Measurements from ENCODE around the gene OSBPL5. TPM values are rescaled to one million over a fixed set of nuclear protein-coding genes. Genes with fewer than 3 reads are reported as not detected.

OSBPL5 gene
- total RNA-seq, 1 experiment from 2014 or later, result 6.4 TPM

DNA sequence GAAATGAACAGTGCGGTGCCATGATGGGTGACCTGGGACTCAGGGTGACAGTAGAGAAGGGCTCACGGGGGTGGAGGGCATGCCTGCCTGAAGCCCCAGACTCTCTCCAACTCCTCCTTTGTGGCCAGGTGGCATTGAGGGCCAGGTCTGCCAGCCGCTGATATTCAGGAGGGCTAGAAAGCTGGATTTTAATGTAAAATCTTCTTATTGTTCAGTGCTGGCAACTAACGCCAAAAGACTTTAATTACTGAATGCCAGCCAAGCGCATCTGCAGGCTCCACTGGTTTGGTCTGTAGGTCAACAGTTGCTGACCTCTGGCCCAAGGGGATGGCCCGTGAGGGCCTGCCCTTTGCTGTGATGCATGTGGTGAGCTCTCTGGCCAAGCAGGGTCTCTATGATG is 43.2 kb upstream of the OSBPL5 start:
- ChIA-PET CTCF (no interaction called here), POLR2A (ENCODE audit: unreplicated experiment) (no interaction called here)
- H2AFZ ChIP-seq, result no peak overlapping the region
- TF ChIP-seq EZH2 (IDR thresholded peaks at IDR 0.05; ENCODE audit: low read depth), result no peak
- TF ChIP-seq, protein P1, sequence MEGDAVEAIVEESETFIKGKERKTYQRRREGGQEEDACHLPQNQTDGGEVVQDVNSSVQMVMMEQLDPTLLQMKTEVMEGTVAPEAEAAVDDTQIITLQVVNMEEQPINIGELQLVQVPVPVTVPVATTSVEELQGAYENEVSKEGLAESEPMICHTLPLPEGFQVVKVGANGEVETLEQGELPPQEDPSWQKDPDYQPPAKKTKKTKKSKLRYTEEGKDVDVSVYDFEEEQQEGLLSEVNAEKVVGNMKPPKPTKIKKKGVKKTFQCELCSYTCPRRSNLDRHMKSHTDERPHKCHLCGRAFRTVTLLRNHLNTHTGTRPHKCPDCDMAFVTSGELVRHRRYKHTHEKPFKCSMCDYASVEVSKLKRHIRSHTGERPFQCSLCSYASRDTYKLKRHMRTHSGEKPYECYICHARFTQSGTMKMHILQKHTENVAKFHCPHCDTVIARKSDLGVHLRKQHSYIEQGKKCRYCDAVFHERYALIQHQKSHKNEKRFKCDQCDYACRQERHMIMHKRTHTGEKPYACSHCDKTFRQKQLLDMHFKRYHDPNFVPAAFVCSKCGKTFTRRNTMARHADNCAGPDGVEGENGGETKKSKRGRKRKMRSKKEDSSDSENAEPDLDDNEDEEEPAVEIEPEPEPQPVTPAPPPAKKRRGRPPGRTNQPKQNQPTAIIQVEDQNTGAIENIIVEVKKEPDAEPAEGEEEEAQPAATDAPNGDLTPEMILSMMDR (conservative IDR thresholded peaks at IDR 0.05), result no peak
- no peaks in the 10 kb centered on the region for H3K9me2 ChIP-seq (ENCODE audit: insufficient read depth)
- no peaks in the 10 kb centered on the region for H3K9me3 ChIP-seq (ENCODE audit: insufficient read depth, low read depth)
- H3K36me3 ChIP-seq (ENCODE audit: low read depth), result no peaks in the 10 kb centered on the region
- H3F3A ChIP-seq (ENCODE audit: insufficient read depth, low read depth), result no peaks in the 10 kb centered on the region
- H3K4me2 ChIP-seq, result no peak overlapping the region
- intact Hi-C loops (cut with micrococcal nuclease; ENCODE audit: unreplicated experiment), result no loop called here
- no peaks in the 10 kb centered on the region for H3K4me1 ChIP-seq (replicated peaks; ENCODE audit: insufficient read depth)
- H3K79me2 ChIP-seq (ENCODE audit: low read depth), result no peaks in the 10 kb centered on the region
- no TSS peak for BruUV-seq (replicated peaks)
- H3K27me3 ChIP-seq (ENCODE audit: insufficient read depth, low read depth), result peaks cover 27% of the 10 kb centered on the region
- H3K27ac ChIP-seq, result no peak overlapping the region
- DNase-seq, result no peak
- no peaks in the 10 kb centered on the region for H4K20me1 ChIP-seq (ENCODE audit: insufficient read depth)
- H3K4me3 ChIP-seq, result no peak overlapping the region

DNA sequence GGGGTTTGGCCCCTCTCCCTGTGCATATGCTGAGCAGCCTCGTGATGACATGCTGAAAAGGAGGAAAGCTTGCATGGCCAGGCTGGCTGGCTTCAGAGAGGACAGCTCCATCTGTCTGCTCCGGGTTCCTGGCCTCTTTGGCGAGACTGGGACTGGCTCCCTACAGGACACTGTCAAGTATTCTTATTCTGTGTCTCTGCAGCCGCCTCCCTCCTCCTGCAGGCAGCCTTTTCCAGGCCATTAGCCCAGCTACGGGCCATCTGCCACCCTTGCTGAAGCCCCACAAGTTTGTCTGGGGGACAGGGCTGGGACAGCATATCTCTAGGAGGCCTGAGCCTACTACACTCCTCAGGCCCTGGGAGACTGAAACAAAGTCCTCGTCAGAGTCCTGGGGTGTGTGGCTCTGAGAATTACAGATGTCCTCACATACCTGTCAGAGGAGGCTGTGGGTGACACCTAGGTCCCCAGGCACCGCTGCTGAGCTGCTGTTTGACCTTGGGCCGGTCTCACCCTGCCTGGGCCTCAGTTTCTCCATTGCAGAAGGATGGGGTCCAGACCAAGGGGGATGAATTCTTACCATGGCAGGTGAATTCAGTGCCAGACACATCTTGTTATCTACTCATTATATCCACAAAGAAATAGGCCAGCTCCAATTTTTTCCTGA is 42.5 kb upstream of the OSBPL5 start:
- Histone ChIP-seq H3K36me3 (ENCODE audit: low read depth) (no peaks in the 10 kb centered on the region), H3K4me2 (no peak overlapping the region), H3K9me2 (ENCODE audit: insufficient read depth) (no peaks in the 10 kb centered on the region), H3K79me2 (ENCODE audit: low read depth) (no peaks in the 10 kb centered on the region), H3F3A (ENCODE audit: insufficient read depth, low read depth) (no peaks in the 10 kb centered on the region), H2AFZ (no peak overlapping the region), H3K27ac (no peak overlapping the region), H4K20me1 (ENCODE audit: insufficient read depth) (no peaks in the 10 kb centered on the region), H3K27me3 (ENCODE audit: insufficient read depth, low read depth) (peaks cover 33% of the 10 kb centered on the region), H3K4me3 (no peak overlapping the region), H3K4me1 (replicated peaks; ENCODE audit: insufficient read depth) (no peaks in the 10 kb centered on the region), H3K9me3 (ENCODE audit: insufficient read depth, low read depth) (no peaks in the 10 kb centered on the region)
- no peak for TF ChIP-seq EZH2 (IDR thresholded peaks at IDR 0.05; ENCODE audit: low read depth)
- TF ChIP-seq, protein P1 (conservative IDR thresholded peaks at IDR 0.05), result no peak
- DNase-seq, result no peak
- BruUV-seq (replicated peaks), result no TSS peak
- ChIA-PET POLR2A (ENCODE audit: unreplicated experiment) (no interaction called here), CTCF (no interaction called here)
- intact Hi-C loops (cut with micrococcal nuclease; ENCODE audit: unreplicated experiment), result no loop called here

DNA sequence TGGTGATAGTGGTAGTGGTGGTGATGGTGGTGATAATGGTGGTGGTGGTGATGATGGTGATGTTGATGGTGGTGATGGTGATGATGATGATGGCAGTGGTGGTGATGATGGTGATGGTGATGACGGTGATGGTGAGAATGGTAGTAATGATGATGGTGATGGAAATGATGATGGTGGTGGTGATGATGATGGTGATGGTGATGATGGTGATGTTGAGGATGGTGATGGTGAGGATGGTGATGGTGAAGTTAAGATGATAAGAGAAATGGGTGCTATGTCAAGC is 41.8 kb upstream of the OSBPL5 start:
- H3K4me1 ChIP-seq (replicated peaks; ENCODE audit: insufficient read depth), result no peaks in the 10 kb centered on the region
- DNase-seq, result no peak
- H3K9me2 ChIP-seq (ENCODE audit: insufficient read depth), result no peaks in the 10 kb centered on the region
- no peaks in the 10 kb centered on the region for H4K20me1 ChIP-seq (ENCODE audit: insufficient read depth)
- H3K27ac ChIP-seq, result no peak overlapping the region
- no peaks in the 10 kb centered on the region for H3K79me2 ChIP-seq (ENCODE audit: low read depth)
- ChIA-PET CTCF (no interaction called here), POLR2A (ENCODE audit: unreplicated experiment) (no interaction called here)
- no peaks in the 10 kb centered on the region for H3F3A ChIP-seq (ENCODE audit: insufficient read depth, low read depth)
- no peaks in the 10 kb centered on the region for H3K9me3 ChIP-seq (ENCODE audit: insufficient read depth, low read depth)
- H3K4me3 ChIP-seq, result no peak overlapping the region
- no TSS peak for BruUV-seq (replicated peaks)
- H3K4me2 ChIP-seq, result no peak overlapping the region
- TF ChIP-seq, protein P1 (conservative IDR thresholded peaks at IDR 0.05), result no peak
- peaks cover 41% of the 10 kb centered on the region for H3K27me3 ChIP-seq (ENCODE audit: insufficient read depth, low read depth)
- intact Hi-C loops (cut with micrococcal nuclease; ENCODE audit: unreplicated experiment), result no loop called here
- H2AFZ ChIP-seq, result no peak overlapping the region
- H3K36me3 ChIP-seq (ENCODE audit: low read depth), result no peaks in the 10 kb centered on the region
